Activated CD4-positive, alpha-beta T cell treated with anti-CD3 and anti-CD28 coated beads, Interleukin-2, Interleukin-4, amounts not matched to agents 100 ng/mL and 50 ng/mL, durations not matched to agents 16 hours and 8 hours (primary cell): ENCODE measurements around the gene RSRC1.
"Not testable (repeated sequence)": the region's sequence is repeated elsewhere in the genome, so short reads cannot be mapped to it uniquely, and the experiment has no call there.

Source experiments
- DNase-seq: peaks from one replicate; pipeline ENCODE4 v3.0.0-alpha.2; 2020; ENCODE audit warnings: low spot score

Gene RSRC1

GRCh38 chr3:158101335-158102241, 8.3 kb upstream of the RSRC1 start:
- no peak for DNase-seq

GRCh38 chr3:158102242-158103080, 7.4 kb upstream of the RSRC1 start:
- no peak for DNase-seq

DNA sequence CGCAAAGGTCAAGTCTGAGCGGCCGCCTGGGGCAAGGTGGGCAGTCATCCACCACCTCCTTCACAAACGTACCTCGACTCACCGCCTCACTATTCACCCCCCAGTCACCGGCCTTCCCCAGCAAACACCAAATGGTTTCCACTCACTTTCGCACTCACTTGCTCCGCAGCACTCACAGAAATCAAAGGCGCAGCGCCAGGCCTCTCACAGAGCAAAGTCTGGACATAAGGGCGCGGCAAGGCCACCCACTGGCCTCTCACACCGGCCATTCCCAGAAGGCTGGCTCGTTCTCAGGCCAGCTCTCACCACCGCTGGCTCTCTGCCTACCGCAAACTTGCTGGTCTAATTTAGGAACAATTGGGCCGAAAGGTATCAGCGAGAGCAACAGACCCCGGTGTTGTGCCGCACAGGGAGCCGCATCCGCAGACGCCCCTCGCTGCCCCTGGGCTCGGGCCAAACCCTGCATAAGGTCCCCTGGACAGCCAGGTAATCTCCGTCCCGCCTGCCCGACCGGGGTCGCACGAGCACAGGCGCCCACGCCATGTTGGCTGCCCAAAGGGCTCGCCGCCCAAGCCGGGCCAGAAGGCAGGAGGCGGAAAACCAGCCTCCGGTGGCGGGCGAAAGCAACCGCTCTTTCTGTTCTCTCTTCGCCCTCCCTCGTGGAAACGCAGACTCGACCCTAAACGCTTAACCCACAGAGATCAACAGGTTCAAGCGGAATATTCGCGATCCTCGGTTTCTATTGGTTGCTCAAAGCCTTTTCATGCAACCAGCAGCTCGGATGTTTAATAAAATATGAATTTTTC, 6.6 kb upstream of the RSRC1 start:
- DNase-seq = no peak

GRCh38 chr3:158103887-158104327, 6.0 kb upstream of the RSRC1 start:
- DNase-seq = no peak

DNA sequence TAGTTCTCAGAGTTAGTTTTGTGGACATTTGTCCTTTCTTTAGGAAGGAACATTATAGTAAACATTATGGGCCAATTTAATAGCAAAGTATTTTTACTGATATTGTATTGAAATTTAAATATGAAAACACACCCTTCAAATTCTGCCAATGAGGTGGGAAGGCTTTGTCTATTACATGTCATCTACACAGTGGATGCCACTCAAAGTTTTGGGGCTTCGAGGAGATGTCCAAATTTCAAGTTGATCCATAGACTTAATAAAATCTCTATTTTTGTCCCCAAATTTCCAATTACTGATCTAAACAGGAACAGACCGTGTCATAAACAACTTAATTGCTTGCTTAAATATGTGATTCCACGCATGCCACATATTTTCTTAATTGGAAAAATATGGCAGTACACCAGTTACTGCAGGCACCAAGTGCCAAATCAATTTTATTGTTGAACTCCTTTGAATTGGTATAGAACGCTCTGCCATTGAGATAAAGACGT, 5.4 kb upstream of the RSRC1 start:
- no peak for DNase-seq

GRCh38 chr3:158105119-158105709, 4.7 kb upstream of the RSRC1 start:
- no peak for DNase-seq

DNA sequence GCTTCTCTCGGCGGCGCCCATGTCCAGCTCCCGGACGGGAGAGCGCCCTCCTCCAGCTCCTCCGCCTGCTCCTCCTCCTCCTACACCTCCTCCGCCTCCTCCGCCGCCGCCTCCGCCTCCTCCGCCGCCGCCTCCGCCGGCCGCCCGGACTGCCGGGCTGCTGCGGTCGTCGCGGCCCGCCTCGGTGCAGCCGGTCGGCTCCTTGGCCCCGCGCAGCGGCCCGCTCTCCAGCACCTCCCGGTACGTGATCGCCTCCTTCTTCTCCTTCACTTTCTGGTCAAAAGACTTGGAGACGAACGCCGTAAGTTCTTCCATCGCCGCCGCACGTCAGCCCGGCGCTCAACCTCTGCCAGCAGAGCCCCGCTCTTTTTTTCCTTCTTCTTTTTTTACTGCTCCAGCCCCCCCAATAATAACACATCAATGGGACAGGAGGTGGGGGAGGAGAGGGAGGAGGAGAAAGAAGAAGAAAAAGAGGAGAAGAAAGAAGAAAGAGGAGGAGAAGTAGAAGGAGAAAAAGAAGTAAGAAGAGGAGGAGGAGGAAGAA, 4.1 kb upstream of the RSRC1 start:
- DNase-seq = no peak

DNA sequence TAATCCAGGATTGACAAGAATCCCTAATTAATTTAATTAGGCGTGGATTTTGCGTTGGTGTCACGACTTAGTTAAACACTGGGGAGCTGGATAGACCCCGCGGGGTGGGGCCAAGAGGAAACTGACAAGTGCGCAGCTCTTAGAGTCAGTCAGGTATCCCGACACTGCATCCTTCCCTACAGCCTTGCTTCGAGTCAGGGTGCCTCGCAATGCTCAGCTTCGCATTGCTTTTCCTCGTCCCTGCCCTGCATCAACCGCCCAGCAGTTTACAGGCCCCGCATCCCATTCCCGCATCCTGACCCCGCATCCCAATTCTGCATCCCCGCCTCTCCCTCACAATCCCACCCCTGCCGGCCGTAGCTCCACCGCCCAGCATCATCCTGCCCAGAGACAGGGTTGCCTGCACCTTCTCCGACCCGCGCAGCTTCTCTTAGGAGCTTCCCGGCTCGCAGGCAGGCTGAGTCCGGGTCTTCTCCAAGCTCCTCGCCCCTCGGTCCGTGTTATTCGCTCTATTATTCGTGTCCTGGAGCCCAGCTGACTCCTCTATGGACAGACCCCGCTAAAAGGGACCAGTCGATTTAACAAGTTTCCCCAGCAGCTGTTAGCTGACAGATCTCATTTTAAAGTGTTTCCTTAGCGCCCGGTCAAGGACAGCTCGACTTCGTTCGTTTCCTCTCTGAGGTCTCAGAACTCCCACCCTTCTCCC, 3.0 kb upstream of the RSRC1 start:
- DNase-seq = no peak

DNA sequence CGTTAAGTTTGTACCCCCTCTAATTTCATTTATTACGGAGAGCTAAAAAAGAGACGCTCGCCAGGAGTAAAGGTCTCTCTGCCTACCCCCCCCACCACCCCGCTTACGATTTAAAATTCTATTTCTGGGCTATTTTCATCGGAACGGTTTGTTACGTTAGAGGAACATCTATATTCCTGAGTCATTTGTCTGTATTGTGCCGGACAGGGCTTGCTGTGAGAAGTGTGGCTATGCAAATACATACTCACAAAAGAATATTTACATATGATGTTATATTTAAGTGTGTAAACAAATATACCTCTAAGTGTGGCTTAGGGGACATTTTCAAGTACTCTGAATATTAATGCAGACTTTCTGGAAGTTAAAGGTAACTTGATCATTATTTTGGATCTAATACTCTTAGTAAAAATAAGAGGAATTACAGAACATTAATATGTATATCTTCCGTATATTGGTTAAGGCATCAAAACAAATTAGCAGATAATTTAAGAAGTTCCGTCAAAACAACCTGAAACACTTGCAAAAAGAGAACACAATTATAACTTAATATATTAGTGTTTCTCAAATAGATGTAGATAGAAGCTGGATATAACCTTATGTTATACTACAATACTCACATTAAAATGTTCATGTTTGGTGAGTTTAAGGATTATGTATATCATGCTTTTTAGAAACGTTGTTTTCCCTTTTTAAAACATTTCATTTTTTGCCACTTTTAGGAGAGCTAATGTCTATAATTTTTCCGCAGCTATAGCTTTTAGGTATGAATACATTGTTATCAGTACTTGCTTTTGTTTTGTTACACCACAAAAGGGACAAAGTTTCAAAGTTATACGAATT, 2.1 kb upstream of the RSRC1 start:
- no peak for DNase-seq

DNA sequence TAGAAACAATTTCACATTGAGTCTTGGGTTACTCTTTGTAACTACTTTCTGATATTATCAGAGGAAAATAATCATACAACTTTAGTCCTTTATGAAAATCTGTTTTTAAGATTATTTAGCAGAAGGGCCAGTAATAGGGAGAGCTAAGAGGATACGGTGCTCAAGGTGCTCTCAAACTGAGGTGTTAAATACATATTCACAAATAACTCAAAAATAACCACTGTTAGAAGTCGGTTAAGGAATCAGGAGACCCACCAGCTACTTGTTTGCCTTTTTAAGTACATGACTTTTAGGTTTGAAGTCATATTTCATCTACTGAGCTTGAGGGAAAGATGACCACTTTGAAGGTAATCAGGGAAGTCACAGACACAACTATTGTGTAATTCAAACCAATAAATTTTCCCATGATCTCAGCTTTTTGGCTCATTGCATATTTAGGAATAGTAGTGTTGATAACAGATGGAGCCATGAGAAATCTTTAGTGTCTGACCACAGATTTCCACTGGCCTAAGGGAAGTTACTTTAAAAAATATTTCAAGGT, 1.4 kb upstream of the RSRC1 start:
- no peak for DNase-seq

- no peak for DNase-seq
Observed at GRCh38 chr3:158109295-158109803, 540 bp upstream of the RSRC1 start.

DNA sequence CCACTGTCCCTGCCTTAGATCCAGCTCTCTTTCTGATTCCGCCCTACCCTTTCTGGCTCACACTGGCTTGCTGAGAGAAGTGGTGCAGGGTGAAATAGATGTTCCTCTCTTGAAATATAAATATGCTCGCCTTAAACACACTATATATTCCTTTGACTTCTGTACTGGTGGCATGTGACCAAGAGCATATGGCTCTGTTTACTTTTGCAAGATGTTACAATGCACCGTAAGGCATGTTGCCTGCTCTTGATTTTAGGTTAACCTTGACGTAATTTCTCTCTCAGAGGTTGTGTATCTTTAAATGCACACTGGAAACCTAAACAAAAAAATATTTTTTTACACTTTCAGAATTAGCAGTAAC, 749 bp downstream of the RSRC1 start:
- no peak for DNase-seq

- no peak for DNase-seq
Observed at GRCh38 chr3:158111861-158112260, 2.0 kb downstream of the RSRC1 start.

DNA sequence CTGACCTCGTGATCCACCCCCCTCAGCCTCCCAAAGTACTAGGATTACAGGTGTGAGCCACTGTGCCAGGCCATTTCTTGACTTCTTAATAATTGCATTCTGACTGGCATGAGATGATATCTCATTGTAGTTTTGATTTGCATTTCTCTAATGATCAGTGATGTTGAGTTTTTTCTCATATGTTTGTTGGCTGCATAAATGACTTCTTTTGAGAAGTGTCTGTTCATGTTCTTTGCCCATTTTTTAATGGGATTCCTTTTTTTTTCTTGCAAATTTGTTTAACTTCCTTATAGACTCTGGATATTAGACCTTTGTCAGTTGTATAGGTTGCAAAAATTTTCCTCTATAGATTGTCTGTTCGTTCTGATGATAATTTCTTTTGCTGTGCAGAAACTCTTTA, 3.7 kb downstream of the RSRC1 start:
- DNase-seq = not testable (repeated sequence)

DNA sequence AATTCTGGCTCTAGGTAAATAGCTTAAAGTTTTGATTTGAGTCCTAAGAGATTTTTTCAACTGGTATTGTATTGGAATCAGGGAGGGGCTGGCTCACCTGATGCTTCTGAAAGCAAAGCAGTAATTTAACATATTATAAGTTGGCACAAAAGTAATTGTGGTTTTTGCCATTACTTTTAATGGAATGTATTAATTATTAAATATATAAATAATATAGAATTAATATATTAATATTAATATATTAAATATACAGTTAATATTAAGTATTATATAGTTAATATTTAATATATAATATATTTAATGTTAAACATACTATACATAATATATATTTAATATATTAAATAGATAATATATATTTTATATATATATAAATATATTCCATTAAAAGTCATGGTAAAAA, 10.4 kb downstream of the RSRC1 start:
- DNase-seq = no peak

- DNase-seq = no peak
Observed at GRCh38 chr3:158121295-158121694, 11.4 kb downstream of the RSRC1 start.

DNA sequence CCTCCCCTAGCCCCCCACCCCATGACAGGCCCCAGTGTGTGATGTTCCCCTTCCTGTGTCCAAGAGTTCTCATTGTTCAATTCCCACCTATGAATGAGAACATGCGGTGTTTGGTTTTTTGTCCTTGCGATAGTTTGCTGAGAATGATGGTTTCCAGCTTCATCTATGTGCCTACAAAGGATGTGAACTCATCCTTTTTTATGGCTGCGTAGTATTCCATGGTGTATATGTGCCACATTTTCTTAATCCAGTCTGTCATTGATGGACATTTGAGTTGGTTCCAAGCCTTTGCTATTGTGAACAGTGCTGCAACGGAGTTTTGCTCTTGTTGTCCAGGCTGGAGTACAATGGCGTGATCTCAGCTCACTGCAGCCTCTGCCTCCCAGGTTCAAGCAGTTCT, 12.8 kb downstream of the RSRC1 start:
- not testable (repeated sequence) for DNase-seq

- no peak for DNase-seq
Observed at GRCh38 chr3:158127250-158128219, 17.6 kb downstream of the RSRC1 start.
